ENCODE results near the gene ITCH.

ITCH gene

DNA sequence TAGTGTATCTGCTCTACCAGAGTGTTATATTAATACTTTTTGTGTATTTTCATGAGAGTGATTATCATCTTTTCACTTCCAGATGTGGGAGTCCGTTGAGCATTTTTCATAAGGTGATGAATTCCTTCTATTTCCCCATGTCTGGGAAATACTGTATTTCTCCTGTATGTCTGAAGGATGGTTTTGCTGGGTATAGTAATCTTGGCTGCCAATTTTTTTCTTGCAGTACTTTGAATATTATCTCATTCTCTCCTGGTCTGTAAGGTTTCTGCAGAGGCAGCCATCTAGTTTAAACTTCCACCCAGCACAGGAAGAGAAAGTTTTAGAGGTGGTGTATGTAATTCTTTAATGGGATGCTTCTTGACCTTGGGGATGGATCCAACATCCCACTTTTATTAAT lies 137.8 kb downstream of the ITCH start:
- no peak for TF ChIP-seq EZH2phosphoT487 (conservative IDR thresholded peaks at IDR 0.05; ENCODE audit: low read length)
- no peak for TF ChIP-seq CTCF (IDR thresholded peaks at IDR 0.05; ENCODE audit: insufficient read depth, low read length, poor library complexity, severe bottlenecking)
- Histone ChIP-seq H3K79me2 (ENCODE audit: insufficient read depth, low read length) (peaks cover 4% of the 10 kb centered on the region; the same call in 1 of the 2 replicates), H3K4me2 (ENCODE audit: low read depth, low read length, poor library complexity, severe bottlenecking) (no peak overlapping the region), H3K9me3 (ENCODE audit: insufficient read depth, low read length) (no peaks in the 10 kb centered on the region), H3F3A (ENCODE audit: insufficient read depth) (0 out of 2 replicates have a peak, but pooled peaks cover 3% of the 10 kb centered on the region), H3K27me3 (ENCODE audit: low read length) (no peaks in the 10 kb centered on the region), H2AFZ (ENCODE audit: low read depth, low read length, severe bottlenecking) (no peak overlapping the region), H3K36me3 (ENCODE audit: low read length) (peaks cover 34% of the 10 kb centered on the region), H3K27ac (ENCODE audit: low read depth, low read length) (no peak overlapping the region), H3K9me2 (replicated peaks; ENCODE audit: insufficient read depth, low read length) (no peaks in the 10 kb centered on the region), H3K4me3 (ENCODE audit: insufficient read depth, low read length, poor library complexity, severe bottlenecking) (no peak overlapping the region), H3K9ac (ENCODE audit: low read length) (no peak overlapping the region), H4K20me1 (ENCODE audit: low read depth, low read length) (no peaks in the 10 kb centered on the region)

GRCh38 chr20:34506480-34506879 lies 143.4 kb downstream of the ITCH start:
- Histone ChIP-seq H2AFZ (ENCODE audit: low read depth, low read length, severe bottlenecking) (no peak overlapping the region), H3K4me2 (ENCODE audit: low read depth, low read length, poor library complexity, severe bottlenecking) (no peak overlapping the region), H3K27me3 (ENCODE audit: low read length) (no peaks in the 10 kb centered on the region), H3K4me3 (ENCODE audit: insufficient read depth, low read length, poor library complexity, severe bottlenecking) (no peak overlapping the region), H3K9me2 (replicated peaks; ENCODE audit: insufficient read depth, low read length) (no peaks in the 10 kb centered on the region), H4K20me1 (ENCODE audit: low read depth, low read length) (no peaks in the 10 kb centered on the region), H3K79me2 (ENCODE audit: insufficient read depth, low read length) (no peaks in the 10 kb centered on the region), H3K9ac (ENCODE audit: low read length) (no peak overlapping the region), H3K27ac (ENCODE audit: low read depth, low read length) (no peak overlapping the region), H3K36me3 (ENCODE audit: low read length) (peaks cover 23% of the 10 kb centered on the region; the same call in 1 of the 2 replicates), H3F3A (ENCODE audit: insufficient read depth) (peaks cover 3% of the 10 kb centered on the region; the same call in 1 of the 2 replicates), H3K9me3 (ENCODE audit: insufficient read depth, low read length) (no peaks in the 10 kb centered on the region)
- no peak for TF ChIP-seq EZH2phosphoT487 (conservative IDR thresholded peaks at IDR 0.05; ENCODE audit: low read length)
- no peak for TF ChIP-seq CTCF (IDR thresholded peaks at IDR 0.05; ENCODE audit: insufficient read depth, low read length, poor library complexity, severe bottlenecking)

- H3K9ac ChIP-seq (ENCODE audit: low read length): no peak overlapping the region
- H3K4me2 ChIP-seq (ENCODE audit: low read depth, low read length, poor library complexity, severe bottlenecking): no peak overlapping the region
- no peaks in the 10 kb centered on the region for H3K9me2 ChIP-seq (replicated peaks; ENCODE audit: insufficient read depth, low read length)
- no peak overlapping the region for H2AFZ ChIP-seq (ENCODE audit: low read depth, low read length, severe bottlenecking)
- H4K20me1 ChIP-seq (ENCODE audit: low read depth, low read length): no peaks in the 10 kb centered on the region
- TF ChIP-seq EZH2phosphoT487 (conservative IDR thresholded peaks at IDR 0.05; ENCODE audit: low read length) (no peak), CTCF (IDR thresholded peaks at IDR 0.05; ENCODE audit: insufficient read depth, low read length, poor library complexity, severe bottlenecking) (no peak)
- H3K9me3 ChIP-seq (ENCODE audit: insufficient read depth, low read length): no peaks in the 10 kb centered on the region
- peaks cover 3% of the 10 kb centered on the region; the same call in 1 of the 2 replicates for H3F3A ChIP-seq (ENCODE audit: insufficient read depth)
- H3K27ac ChIP-seq (ENCODE audit: low read depth, low read length): no peak overlapping the region
- H3K4me3 ChIP-seq (ENCODE audit: insufficient read depth, low read length, poor library complexity, severe bottlenecking): no peak overlapping the region
- peaks cover 20% of the 10 kb centered on the region; the same call in 1 of the 2 replicates for H3K36me3 ChIP-seq (ENCODE audit: low read length)
- H3K79me2 ChIP-seq (ENCODE audit: insufficient read depth, low read length): no peaks in the 10 kb centered on the region
- no peaks in the 10 kb centered on the region for H3K27me3 ChIP-seq (ENCODE audit: low read length)
Measured at GRCh38 chr20:34507702-34508413, 144.8 kb downstream of the ITCH start.
